HG03139 (cell line): ENCODE measurements around the gene EPB41L3.
"Not testable (repeated sequence)": the region's sequence is repeated elsewhere in the genome, so short reads cannot be mapped to it uniquely, and the experiment has no call there.

Experiments
- ATAC-seq: cut with Tn5 transposase; IDR thresholded peaks from one replicate; pipeline ENCODE4 v1.9.1; 2021; ENCODE audit not compliant: unreplicated experiment

EPB41L3 gene

DNA sequence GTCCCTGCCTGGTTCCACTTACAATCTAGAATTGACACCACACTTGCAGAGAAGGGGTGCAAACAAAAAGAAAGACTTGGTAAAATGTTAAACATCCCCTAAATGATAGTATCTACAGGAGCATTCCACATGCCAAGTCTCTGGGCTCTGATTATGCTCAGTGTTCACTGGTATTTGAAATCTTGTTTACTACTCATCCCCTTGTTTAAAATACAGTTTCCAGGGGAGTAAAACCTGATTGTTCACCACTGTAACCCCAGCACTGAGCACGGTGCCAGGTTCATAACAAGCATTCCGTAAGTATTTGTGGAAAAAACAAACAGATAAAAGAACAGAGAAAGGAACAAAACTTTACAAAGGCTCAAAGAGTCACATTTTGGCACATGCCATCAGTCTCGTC is 11.7 kb downstream of the EPB41L3 start:
- ATAC-seq, result no peak

DNA sequence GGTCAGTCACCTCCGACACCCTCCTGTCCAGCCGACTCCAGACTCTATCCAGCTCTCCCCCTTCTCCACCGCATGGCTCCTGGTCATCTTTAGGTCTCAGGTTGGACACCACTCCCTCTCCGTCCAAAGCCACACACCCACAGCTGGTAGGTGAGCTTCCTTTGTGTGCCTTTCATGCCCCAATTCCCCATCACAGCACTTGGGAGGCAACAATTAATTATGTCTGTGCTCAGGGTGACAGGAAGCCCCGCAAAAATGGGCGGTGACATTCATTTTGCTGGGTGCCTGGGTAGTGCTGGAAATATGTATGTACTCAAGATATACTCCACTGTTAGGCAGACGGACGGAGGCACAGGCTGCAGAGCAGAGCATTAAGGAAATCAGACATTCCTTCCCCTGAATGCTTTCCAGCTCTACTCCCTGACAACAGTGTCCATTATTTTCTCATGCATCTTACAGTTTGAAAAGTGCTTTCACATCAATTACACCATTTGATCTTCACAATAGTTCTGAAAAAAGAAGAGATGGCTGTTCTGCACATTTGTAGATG is 13.1 kb downstream of the EPB41L3 start:
- ATAC-seq, result no peak

DNA sequence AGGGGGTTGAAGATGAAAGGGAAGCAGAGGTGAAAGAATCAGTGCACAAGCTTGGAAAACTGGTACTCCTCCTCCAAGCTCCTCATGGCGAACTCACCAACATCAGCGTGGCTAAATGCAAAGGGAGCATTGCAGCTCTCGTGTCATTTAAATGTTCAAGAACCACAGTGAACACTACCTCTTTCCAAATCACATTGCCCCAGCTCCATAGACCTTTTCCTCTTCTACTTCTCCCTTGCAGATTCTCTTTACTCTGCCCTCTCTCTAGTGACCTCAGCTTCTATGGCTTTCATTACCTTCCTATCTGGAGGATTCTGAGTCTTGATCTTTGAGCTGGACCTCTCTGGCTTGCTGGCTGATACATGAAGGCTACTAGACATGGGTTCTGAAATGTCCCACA is 14.3 kb downstream of the EPB41L3 start:
- no peak for ATAC-seq

DNA sequence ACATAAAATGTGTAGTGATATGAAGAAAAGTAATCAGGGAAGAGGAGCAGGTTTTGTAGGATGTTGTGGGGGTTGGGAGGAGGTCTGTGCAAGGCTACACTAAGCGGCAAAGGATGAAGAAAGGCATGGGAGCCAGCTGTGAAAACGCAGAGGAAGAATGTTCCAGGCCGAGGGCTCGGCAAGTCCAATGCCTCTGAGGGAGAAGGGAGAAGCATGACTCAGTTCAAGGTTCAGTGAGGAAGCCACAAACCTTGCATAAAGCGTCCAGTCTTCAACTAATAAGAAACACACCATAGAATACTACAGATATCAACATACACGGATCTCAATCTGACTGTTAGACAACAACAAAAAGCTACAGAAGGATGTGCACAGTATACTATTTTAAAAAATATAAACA is 16.2 kb downstream of the EPB41L3 start:
- ATAC-seq, result no peak

DNA sequence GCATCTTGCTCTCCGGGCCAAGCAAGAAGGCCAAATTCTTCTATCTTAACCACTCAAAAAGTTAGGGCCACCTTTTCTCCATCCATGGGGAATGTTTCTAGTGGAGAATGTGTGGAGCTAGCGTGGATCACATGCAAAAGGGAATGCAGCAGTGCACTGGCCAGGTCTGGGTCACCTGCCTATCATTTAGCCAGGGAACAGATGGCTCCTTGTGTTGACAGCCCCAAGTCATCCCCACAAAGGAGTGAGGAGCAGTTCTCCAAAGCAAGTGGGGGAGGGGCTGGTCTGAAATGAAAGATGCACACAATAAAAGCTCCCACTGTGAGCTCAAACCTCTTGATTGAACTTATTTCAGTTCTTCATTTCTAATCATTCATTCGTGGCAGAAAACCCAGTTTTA is 19.1 kb downstream of the EPB41L3 start:
- no peak for ATAC-seq

DNA sequence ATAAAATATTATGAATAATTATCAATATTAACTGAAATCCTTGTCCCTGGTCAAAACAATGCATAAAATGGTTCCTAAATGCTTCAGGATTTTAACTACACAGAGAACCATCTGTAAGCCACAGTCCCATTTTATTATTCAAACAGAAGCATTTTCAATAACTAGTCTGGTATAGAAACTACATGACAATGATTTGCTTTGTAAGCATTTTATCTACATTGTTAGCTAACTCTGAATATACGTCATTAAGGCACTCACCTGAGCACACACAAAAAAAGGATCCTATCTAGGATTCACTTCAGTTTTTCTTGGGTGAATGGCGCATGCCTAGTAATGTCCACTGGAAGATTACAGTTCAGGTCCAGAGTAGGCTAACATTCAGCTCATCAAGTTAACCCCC is 22.8 kb downstream of the EPB41L3 start:
- ATAC-seq, result no peak

DNA sequence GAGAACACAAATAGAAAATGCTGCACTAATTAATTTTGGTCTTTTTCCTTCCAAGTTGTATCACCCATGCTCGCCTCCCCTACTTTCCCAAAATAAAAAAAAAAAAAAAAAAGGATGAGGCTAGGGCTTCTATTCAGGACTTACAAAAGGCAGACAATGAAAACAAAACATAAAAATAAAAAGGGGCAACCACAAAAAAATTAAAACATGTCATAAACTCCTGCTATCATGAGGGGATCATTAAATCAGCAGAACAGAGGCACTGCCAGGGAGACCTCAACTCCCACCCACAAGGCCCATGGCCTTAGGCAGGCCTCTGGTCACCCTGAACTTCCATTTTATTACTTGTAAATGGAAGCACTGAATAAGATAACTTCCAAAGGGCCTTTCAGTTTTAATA is 23.3 kb downstream of the EPB41L3 start:
- no peak for ATAC-seq

DNA sequence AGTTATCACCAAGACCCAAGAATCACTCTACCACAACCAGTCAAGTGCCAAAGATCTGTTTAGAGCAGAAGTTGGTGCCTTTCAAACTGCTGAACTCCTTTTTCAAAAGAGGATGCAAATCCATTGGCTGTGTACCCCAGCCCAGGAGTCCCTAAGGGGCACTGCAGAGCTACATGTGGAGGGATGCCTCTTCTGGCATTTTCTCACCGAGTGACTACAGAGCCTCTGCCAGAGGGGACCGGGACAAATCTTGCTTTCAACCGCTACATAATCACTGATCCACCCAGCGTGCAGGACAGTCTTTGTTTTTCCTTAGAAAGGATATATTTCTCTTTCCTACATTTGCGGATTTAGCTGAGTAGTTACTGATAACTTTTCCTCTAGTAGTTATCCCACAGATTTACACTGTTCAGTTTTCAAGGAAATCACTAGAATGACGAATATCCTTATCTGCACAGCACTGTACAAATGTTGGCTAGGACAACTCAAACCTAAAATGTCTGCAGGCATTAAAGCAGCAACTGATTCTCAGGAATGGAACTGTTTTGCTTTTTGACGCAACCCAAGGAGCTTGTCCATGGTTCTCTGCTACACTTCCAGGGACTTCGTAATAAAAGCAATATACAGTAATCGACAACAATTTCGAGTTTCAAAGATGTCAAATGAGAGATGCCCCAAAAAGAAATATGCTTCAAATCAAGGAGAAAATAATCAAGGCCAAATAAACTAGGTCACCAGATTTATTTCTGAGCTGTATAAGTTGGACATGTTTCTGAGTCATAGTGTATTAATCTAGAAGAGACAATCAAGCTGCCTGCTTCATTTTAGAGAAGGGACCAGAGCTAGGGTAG is 24.1 kb downstream of the EPB41L3 start:
- no peak for ATAC-seq

DNA sequence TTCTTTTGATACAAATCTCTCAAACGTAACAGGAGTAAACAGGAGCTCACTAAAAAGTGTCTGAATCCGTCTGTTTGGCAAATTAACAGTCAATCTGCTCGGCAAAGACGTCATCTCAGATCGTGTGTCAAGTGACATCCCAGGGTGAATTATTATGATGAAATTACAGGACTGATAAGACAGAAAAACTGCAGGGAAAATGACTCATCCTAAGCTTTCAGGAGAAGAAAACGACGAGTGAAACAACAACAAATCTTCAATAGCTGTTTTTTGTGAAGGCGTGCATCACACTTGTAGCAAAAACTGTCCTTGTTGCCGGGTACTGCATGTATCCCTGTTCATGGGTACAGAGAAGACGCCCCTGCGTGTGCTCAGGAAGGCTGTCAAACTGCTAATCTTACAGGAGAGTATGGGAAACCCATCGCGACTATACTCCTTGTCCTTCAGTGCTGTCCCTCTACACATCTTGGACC is 24.9 kb downstream of the EPB41L3 start:
- ATAC-seq, result no peak

DNA sequence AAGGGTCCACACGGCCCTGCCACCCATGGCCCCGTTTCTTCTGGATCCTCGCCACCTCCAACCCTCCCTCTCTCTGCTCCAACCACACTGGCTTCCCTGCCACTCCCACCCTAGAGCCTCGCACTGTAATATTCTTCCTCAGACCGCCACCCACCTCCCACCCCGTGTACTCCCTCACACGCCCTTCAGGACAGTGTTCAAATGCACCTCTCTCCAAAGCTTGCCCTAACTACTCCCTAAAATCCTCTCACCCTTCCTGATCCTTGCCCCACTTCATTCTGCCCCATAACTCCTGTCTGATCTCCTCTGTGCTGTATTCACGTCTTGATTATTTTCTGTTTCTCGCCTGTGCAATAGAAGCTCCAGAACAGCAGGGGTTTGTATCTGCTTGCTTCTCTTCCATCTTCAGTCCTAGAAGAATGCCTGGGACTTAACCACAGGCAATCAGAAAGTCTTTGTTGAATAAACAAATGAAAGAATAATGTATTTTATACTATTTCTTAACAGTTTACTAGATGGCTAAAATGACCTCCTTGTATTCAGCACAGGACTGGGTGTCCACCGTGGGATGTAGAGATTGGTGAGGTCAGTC is 25.5 kb downstream of the EPB41L3 start:
- no peak for ATAC-seq

DNA sequence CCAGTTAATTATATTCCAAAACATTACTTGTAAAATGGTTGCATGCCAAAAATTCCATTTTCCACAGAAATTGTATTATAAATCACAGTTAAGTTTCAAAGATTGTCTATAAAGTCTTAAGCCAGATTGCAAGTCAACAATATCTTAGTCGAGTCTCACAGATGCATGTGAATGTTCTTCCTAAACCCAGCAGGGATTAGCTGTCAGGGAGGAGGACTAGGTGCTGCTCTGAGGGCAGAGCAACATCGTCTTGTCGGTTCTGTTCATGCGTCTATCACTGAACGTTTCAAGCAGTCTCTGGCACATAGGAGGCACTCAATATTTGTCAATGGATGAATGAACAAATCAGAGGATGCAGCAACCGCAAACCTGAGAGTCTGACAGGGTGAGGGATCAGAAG is 27.0 kb downstream of the EPB41L3 start:
- ATAC-seq, result no peak

DNA sequence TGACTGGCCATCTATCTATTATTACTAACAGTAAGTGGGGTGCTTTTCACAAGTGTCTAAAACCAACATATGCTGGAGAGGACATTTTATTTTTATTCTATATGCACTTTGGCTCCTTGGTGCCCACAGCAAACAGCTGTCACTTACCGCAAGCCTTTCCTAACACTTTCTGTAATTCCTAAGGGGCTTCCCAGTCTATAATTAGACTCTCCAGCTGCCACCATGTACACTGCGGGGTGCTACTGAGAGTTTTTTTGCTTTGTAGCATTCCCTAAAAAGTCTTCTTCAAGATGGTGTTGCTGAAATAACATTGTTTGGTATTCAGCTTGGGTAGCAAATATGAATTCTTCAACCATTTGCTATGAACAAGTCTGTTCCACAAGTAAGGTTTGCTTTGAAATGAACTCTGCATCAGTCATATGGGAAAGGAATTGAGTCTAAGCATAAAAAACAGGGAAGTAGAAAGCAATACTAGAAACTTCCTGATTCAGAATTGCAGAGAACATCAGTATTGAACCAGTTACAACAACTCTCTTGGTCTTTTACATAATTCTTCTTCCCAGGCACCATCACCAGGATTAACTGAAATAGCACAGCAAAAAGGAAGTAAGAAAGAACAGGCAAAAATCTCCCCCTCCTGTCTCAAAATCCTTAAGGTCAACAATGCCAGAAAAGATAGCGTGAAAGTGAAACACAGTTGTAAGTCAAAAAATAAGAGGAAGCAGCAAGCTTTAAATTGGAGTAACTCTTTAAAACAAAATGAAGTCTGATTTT is 28.6 kb downstream of the EPB41L3 start:
- no peak for ATAC-seq

DNA sequence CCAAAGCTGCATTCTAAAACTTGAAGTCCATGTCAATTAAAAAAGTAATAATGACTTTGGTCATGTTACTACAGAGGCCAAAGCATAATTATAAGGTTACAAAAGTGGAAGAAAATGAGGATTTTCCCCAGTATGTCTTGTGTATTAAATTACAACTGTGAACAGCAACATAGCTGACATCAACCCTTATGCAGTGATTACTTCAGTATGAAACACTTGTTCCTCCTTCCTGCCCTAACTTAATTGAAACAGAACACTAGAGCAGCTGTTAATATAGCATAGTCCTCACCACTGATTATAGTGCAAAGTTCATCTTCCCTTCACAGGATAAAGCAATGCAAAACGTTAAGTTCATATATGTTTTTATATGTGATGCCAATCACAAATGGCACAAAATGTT is 29.9 kb downstream of the EPB41L3 start:
- no peak for ATAC-seq

DNA sequence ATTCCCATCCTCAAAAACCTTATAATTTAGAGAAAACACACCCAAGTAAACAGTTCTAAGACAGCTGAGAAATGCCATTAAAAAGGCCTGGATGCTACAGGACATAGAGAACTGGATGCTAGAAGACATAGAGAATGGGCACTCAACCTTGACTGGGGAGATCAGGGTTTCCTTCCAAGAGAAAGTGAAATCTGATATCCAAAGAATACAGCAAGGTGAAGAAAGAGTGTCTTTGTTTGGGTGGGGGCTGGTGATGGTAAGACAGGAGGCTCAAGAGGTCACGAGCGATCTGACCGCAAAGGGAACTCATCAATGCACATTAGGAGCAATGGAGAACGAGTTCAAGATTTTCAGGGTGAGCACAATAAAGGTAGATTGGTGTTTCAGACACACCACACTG is 31.6 kb downstream of the EPB41L3 start:
- no peak for ATAC-seq

DNA sequence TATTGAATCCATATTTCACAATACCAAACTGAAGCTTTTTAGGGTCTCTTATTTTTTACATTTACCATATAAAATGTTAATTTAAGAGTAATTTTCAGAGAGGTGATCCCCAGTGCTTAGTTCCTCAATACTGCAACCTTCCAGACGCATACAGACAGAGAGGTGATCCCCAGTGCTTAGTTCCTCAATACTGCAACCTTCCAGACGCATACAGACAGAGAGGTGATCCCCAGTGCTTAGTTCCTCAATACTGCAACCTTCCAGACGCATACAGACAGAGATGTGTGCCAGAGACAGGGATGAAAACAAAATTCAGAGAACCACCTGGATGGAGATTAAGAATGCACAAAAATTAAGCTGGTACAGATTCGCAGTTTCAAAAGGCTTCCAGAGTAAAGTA is 32.3 kb downstream of the EPB41L3 start:
- ATAC-seq, result not testable (repeated sequence)

DNA sequence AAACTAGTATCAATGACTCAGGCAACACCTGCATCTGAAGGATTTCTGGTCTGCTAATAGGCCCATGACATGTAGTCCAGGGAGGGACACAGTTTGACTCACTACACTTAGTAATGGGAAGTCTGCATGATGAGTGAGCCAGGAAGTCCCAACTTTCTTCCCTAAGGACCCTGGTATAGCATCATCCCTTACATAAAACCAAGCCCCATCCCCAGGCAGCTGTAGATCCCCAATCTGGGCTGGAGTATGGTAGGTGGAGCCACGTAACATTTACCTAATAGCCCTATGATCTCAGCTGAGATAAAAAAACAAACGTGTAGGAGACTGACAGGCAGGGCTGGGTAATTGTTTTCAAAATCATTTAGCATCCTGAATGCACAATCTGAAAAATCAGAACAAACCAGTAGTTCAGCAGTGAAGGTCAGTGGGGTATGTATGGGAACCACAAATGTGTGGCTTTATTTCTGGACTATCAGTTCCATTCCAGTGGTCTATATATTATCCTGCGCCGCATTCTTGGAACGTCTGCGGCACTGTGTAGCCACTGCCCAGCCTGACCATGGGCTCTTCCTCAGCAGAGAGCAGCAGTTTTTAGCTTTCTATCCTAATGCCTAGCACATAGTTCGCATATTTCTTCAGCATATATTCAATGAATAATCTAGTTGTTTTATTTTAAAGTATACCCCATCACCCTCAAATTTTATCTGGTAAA is 33.5 kb downstream of the EPB41L3 start:
- ATAC-seq, result no peak

DNA sequence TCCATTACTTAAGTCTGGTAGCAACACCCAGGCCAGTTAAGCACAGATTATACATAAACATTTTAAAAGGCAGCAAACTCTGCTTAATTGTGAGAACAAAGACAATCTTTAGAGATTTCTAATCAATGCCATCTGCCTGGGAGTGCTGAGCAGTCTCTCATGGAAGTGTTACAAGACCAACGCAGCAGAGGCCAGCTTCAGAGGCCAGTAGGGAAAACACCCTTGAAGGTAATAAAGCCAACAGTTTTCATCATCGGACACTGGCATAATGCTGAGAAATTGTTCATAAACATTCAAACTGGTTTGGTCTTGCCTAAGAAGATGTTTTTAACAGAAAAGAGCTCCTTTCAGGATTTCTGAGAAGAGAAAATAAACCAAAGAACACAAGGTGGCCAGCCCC is 35.0 kb downstream of the EPB41L3 start:
- no peak for ATAC-seq

DNA sequence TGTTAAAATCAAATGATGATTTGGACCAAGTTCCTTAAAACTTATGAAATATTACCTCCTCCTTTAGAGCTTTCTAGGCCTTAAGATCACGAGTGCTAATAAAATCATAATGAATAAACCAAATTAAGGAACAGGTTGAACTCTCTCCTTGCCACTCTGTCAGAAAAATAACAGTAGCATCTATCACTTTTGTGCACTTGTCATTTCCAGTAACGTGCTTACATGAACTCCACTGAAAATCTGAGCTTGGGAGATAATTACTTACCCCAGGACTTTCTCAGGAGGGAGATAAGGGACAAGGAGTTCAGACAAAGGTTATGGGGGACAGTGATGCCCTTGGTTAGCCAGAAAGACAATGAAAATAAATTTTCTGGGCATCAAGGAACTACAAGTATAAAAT is 36.0 kb downstream of the EPB41L3 start:
- no peak for ATAC-seq

DNA sequence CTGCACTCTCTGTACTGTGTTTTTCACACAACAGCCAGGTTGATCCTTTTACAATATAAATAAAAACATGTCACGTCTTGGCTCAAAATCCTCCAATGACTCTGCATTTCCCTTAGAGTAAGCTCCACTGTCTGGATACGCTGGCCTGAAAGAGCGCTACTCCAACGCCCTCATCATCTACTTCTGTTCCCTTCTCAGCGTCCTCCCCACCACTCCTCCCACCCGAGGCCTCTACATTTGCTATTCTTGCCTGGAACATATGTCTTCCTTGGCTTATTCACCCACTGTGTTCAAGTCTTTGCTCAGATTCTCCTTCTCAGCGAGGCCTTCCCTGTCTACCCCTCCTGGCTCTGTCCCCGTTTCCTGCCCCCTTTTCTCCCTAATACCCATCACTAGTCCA is 37.6 kb downstream of the EPB41L3 start:
- no peak for ATAC-seq

DNA sequence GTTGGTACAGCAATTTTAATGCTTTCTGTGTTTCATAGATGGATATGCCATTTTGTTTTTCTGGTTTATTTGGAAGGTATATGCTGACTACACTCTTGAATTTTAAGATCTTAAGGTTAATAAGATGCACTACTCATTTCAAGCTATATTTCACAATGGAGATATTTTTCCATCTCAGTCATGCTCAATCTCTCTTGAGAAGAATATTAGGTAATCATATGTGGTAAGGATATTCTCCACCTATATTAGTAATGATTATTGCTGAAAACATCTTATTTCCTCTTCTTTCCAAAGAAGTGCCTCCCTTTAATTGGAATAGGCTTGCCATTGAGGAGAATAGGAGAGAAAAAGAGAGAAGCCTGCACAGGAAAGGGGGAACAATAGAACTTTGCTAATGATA is 40.1 kb downstream of the EPB41L3 start:
- no peak for ATAC-seq
